Lower leg skin (tissue), 4 donors: Measurements from ENCODE around the gene HLA-DRB5. TPM values are rescaled to one million over a fixed set of nuclear protein-coding genes. Genes with fewer than 3 reads are reported as not detected.
"Not testable (repeated sequence)": the region's sequence is repeated elsewhere in the genome, so short reads cannot be mapped to it uniquely, and the experiment has no call there.

Experiments
- DNase-seq, 2 donors: peaks; one replicate each; pipeline ENCODE4 v3.0.0-alpha.2; 2019; ENCODE audit warnings: low spot score in 2 of 2
- H3K4me3 ChIP-seq: fragments of 200-600 bp; sonication (generic); 2 replicates; pipeline ENCODE4 v1.5.1; 2017; ENCODE audit warnings: mild to moderate bottlenecking, low read depth; ENCODE audit not compliant: poor library complexity, severe bottlenecking
- POLR2A ChIP-seq, 2 donors: fragments of 450-650 bp; IDR thresholded peaks; one replicate each; pipeline ENCODE4 v1.6.1; 2016 to 2017; ENCODE audit warnings: antibody characterized with exemption in 2 of 2, mild to moderate bottlenecking in 1 of 2, moderate library complexity in 1 of 2
- WGBS, 2 donors: methylation state at CpG; one replicate each; pipeline ENCODE4 v1.1.5; 2018; 5-methylcytosine and 5-hydroxymethylcytosine counted together
- intact Hi-C: fragments of 100-400 bp; cut with DNase I; formaldehyde crosslinking; loops from one replicate; pipeline ENCODE4 v1.15.0; 2023; ENCODE audit warnings: low total_unique reads
- total RNA-seq, 4 donors: library from RNA; depleted of rRNA; stranded (reverse); fragments of >200 nt; gene quantifications; one replicate each; pipeline ENCODE4 v1.1.0, GENCODE V29; 2016
- TF ChIP-seq, protein P1 (sequence below), 3 donors: fragments of 450-650 bp; IDR thresholded peaks; one replicate each; pipeline ENCODE4 v1.5.1; 2016; ENCODE audit warnings: antibody characterized with exemption in 3 of 3, mild to moderate bottlenecking in 3 of 3, moderate library complexity in 2 of 3

HLA-DRB5 gene
- total RNA-seq = 10 to 100 TPM in 1 of 4 donors, 1 to 10 TPM in 2, under 1 TPM in 1; 0.25 to 23.9 (median 2.7) TPM

GRCh38 chr6:32529697-32530430 lies at the start of gene HLA-DRB5:
HLA-DRB5 (minus strand) TSS chr6:32530287; CDS start chr6:32530224, 63 bp downstream.
- WGBS, 2 donors = 11 to 22% methylated on average over 4 of the region's 4 CpGs
- DNase-seq = peak; percentile 12 to 70
- no peak for TF ChIP-seq POLR2A (IDR thresholded peaks at IDR 0.05)
- TF ChIP-seq, protein P1, sequence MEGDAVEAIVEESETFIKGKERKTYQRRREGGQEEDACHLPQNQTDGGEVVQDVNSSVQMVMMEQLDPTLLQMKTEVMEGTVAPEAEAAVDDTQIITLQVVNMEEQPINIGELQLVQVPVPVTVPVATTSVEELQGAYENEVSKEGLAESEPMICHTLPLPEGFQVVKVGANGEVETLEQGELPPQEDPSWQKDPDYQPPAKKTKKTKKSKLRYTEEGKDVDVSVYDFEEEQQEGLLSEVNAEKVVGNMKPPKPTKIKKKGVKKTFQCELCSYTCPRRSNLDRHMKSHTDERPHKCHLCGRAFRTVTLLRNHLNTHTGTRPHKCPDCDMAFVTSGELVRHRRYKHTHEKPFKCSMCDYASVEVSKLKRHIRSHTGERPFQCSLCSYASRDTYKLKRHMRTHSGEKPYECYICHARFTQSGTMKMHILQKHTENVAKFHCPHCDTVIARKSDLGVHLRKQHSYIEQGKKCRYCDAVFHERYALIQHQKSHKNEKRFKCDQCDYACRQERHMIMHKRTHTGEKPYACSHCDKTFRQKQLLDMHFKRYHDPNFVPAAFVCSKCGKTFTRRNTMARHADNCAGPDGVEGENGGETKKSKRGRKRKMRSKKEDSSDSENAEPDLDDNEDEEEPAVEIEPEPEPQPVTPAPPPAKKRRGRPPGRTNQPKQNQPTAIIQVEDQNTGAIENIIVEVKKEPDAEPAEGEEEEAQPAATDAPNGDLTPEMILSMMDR (IDR thresholded peaks at IDR 0.05) = no peak
- intact Hi-C loops = loop anchor here (10.0 kb wide), 1 partner anchor 55 kb away; the partner anchor contains the start of gene HLA-DRB1
- no peak within 1 kb of the TSS for H3K4me3 ChIP-seq

- no peak for TF ChIP-seq POLR2A (IDR thresholded peaks at IDR 0.05)
- TF ChIP-seq, protein P1 (IDR thresholded peaks at IDR 0.05) = no peak
- intact Hi-C loops = no loop called here
- WGBS, 2 donors = 0 to 57% methylated on average over 3 of the region's 3 CpGs
- DNase-seq = no peak
- no peak overlapping the region for H3K4me3 ChIP-seq
Observed at GRCh38 chr6:32578962-32579361, 48.9 kb upstream of the HLA-DRB5 start.

DNA sequence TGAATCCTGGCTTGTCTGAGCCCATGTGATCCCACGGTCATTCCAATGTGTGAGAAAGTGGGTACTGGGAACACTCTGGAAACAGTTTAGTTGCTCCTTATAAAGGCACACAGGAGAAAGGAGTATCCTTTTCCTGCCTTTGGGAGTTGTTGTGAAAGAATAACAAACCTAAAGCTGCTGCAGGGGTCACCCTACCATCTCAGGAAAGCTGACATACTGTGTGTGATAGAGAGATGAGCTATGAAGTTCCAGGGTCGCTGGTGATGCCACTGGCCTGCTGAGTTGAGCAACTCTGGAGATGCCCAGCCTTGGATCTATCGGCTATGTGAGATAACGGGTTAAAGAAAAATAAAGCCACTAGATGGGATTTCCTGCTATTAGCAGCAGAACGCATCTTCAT lies 47.4 kb upstream of the HLA-DRB5 start:
- intact Hi-C loops, H3K4me3 ChIP-seq, DNase-seq: not testable (repeated sequence)
- 25 to 55% methylated on average over 5 of the region's 5 CpGs for WGBS, 2 donors

GRCh38 chr6:32576250-32576649 lies 46.2 kb upstream of the HLA-DRB5 start:
- WGBS, 2 donors = 78 to 89% methylated on average over 1 of the region's 1 CpG
- H3K4me3 ChIP-seq = no peak overlapping the region
- intact Hi-C loops = no loop called here
- no peak for DNase-seq
- TF ChIP-seq POLR2A (IDR thresholded peaks at IDR 0.05) = no peak
- TF ChIP-seq, protein P1 (IDR thresholded peaks at IDR 0.05) = no peak

DNA sequence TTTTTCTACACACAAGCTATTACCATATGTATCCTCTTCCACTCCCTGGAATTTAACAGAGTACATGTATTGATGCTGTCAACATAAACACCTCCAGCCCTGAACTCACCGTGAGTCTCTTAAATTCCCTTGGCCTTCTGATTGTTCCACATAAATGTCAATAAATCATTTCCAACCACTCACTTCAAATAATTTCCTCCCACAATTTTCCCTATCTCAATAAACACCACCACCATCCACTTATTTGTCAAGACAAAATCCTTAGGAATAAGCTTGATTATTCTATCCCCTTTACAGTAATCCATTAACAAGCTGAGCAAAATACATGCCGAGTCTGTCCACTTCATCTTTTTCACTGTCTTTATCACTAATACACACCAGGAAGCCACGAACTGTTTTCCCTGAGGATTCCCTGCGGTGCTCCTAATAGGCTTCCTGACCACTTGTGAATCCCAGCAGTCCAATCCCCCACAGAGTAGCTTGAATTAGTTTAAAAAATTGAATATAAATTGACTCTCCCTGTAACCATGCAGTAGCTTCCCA lies 40.3 kb upstream of the HLA-DRB5 start:
- TF ChIP-seq, protein P1 (IDR thresholded peaks at IDR 0.05) = no peak
- no peak for TF ChIP-seq POLR2A (IDR thresholded peaks at IDR 0.05)
- H3K4me3 ChIP-seq = no peak overlapping the region
- intact Hi-C loops = no loop called here
- WGBS, 2 donors = 41 to 76% methylated on average over 2 to 4 of the region's 4 CpGs
- no peak for DNase-seq

GRCh38 chr6:32568561-32568960 lies 38.5 kb upstream of the HLA-DRB5 start:
- intact Hi-C loops = no loop called here
- 0 to 66% methylated on average over 4 to 6 of the region's 6 CpGs for WGBS, 2 donors
- TF ChIP-seq, protein P1 (IDR thresholded peaks at IDR 0.05) = no peak
- no peak for TF ChIP-seq POLR2A (IDR thresholded peaks at IDR 0.05)
- no peak overlapping the region for H3K4me3 ChIP-seq
- DNase-seq = no peak
